Effector memory CD8-positive, alpha-beta T cell (primary cell): ENCODE results near the gene ST6GAL2.

ENCODE experiments used
- ATAC-seq: fragments of 150-1000 bp; cut with Tn5 transposase; replicated peaks from 2 replicates; pipeline ENCODE4 v1.10.0; 2021; ENCODE audit warnings: mild to moderate bottlenecking, moderate library complexity
- DNase-seq, 3 experiments: peaks; one replicate each; pipeline ENCODE4 v3.0.0; 2021
- H3K27ac Mint-ChIP-seq, 2 donors: one replicate each; pipeline ENCODE4 v1.8.0; 2022; ENCODE audit warnings: mild to moderate bottlenecking in 2 of 2, mixed read lengths in 2 of 2, moderate library complexity in 2 of 2
- H3K27me3 Mint-ChIP-seq, 2 donors: one replicate each; pipeline ENCODE4 v1.8.0; 2022; ENCODE audit warnings: mixed read lengths in 2 of 2
- H3K36me3 Mint-ChIP-seq: one replicate; pipeline ENCODE4 v1.8.0; 2022; ENCODE audit warnings: mild to moderate bottlenecking, moderate library complexity, mixed read lengths; ENCODE audit not compliant: insufficient read depth
- H3K4me1 Mint-ChIP-seq, 2 donors: one replicate each; pipeline ENCODE4 v1.8.0; 2022; ENCODE audit warnings: low read depth in 2 of 2, mixed read lengths in 2 of 2
- H3K4me3 Mint-ChIP-seq, 2 donors: one replicate each; pipeline ENCODE4 v1.8.0; 2022; ENCODE audit warnings: mild to moderate bottlenecking in 2 of 2, mixed read lengths in 2 of 2, moderate library complexity in 2 of 2
- H3K9me3 Mint-ChIP-seq, 2 donors: one replicate each; pipeline ENCODE4 v1.8.0; 2022; ENCODE audit warnings: mixed read lengths in 2 of 2

Gene ST6GAL2

DNA sequence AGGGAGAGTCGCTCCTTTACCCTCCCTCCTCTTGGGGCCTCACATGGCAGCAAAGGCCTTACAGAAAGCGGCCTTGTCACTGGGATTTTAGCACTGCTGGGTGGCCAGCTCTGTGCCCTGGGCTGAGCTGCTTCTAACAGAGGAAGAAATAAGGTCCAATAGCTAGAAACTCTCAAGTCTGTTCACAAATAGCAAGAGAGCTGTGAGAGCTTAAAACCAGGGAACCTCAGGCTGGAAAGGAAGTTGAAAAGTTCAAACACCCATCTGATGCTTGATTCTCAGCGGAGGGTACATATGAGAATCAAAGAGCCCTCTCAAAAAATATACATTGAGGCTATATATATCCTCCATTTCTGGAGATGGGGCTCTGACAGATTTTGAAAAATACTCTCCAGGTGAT, 54.7 kb downstream of the ST6GAL2 start:
- no peaks in the 10 kb centered on the region for H3K36me3 Mint-ChIP-seq
- no peaks in the 10 kb centered on the region for H3K27me3 Mint-ChIP-seq
- H3K4me3 Mint-ChIP-seq = no peak overlapping the region
- H3K9me3 Mint-ChIP-seq = peaks cover 0 to 5% of the 10 kb centered on the region in 2 donors
- H3K4me1 Mint-ChIP-seq = no peaks in the 10 kb centered on the region
- DNase-seq = no peak
- no peak for ATAC-seq
- H3K27ac Mint-ChIP-seq = no peak overlapping the region

DNA sequence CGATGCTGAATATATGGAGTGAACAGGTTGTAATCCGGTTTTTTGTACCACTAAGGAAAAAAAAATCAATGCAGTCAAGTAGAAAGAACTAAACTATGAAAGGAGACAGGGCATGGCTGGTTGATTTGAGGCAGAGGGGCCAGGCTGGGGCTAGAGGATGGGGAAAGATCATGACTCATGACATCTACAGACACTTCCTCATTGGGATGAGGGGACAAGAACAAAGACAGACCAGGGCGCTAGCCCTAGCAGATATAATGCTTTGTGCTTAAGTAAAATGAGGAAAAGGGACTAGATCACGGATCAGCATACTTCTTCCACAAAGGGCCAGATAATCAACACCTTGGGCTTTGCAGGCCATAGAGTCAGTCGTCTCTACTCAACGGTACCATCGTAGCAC, 55.8 kb downstream of the ST6GAL2 start:
- Mint-ChIP-seq H3K36me3 (no peaks in the 10 kb centered on the region), H3K27ac (no peak overlapping the region), H3K27me3 (no peaks in the 10 kb centered on the region), H3K4me1 (no peaks in the 10 kb centered on the region), H3K4me3 (no peak overlapping the region), H3K9me3 (peaks cover 3 to 6% of the 10 kb centered on the region in 2 donors)
- ATAC-seq = no peak
- no peak for DNase-seq

DNA sequence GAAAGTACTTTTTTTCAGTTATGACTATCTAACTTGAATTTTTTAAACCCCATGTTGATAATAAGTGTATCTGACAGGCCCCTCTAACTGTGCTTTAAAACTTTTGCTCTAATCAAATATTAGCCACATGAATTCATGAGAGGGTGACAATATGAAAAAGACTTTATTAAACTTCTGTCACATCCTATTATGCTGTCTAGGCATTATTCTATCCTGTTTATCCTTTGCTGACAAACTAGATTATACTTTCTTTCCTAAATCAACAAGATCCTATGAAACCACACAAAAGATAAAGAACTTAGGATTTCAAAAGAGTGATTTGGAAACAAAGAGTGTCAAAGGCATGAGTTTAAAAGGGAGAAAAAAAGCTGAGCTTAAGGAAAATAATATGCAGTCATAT, 57.8 kb downstream of the ST6GAL2 start:
- Mint-ChIP-seq H3K9me3 (peaks cover 7 to 8% of the 10 kb centered on the region in 2 donors), H3K4me3 (no peak overlapping the region), H3K36me3 (no peaks in the 10 kb centered on the region), H3K27ac (no peak overlapping the region), H3K27me3 (no peaks in the 10 kb centered on the region), H3K4me1 (no peaks in the 10 kb centered on the region)
- DNase-seq (no peak), ATAC-seq (no peak)

DNA sequence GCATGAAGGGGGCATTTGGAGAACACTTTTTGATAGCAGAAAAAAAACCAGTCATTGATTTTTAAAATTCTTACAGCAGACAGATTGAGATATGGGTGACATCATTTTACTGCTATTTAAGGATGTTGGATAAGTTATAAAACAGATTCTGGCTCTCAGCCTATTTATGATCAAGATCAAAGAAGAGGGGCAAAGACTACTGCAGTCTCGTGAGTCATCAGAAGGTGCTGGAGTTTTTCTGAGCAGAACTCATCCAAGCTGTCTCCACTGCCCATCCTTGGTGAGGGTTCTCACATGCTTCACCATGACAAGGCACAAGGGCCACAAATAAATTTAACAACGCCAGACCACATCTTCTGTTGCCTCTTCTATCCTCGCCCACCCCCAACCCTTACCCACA, 58.8 kb downstream of the ST6GAL2 start:
- H3K4me1 Mint-ChIP-seq = no peaks in the 10 kb centered on the region
- no peaks in the 10 kb centered on the region for H3K36me3 Mint-ChIP-seq
- H3K4me3 Mint-ChIP-seq = no peak overlapping the region
- DNase-seq (no peak), ATAC-seq (no peak)
- peaks cover 7 to 8% of the 10 kb centered on the region in 2 donors for H3K9me3 Mint-ChIP-seq
- no peak overlapping the region for H3K27ac Mint-ChIP-seq
- no peaks in the 10 kb centered on the region for H3K27me3 Mint-ChIP-seq

DNA sequence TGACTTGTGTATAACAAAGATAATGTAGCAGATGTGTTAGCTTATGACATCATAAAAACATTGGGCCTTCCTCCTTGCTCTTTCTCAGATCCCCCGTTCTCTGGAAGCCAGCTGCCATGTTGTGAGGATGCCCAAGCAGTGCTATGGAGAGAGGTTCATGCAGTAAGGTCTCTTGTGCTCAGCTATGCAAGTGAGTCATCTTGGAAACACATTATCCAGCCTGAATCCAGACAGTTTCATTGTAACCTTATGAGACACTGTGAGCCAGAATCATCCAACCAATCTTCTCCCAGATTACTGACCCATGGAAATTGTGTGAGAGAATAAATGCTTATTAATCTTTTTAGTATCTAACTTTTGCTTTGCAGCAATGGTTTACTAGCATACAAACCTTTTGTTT, 60.8 kb downstream of the ST6GAL2 start:
- H3K36me3 Mint-ChIP-seq = no peaks in the 10 kb centered on the region
- H3K9me3 Mint-ChIP-seq = peaks cover 6 to 9% of the 10 kb centered on the region in 2 donors
- H3K27ac Mint-ChIP-seq = no peak overlapping the region
- ATAC-seq (no peak), DNase-seq (no peak)
- no peaks in the 10 kb centered on the region for H3K4me1 Mint-ChIP-seq
- H3K27me3 Mint-ChIP-seq = no peaks in the 10 kb centered on the region
- no peak overlapping the region for H3K4me3 Mint-ChIP-seq

DNA sequence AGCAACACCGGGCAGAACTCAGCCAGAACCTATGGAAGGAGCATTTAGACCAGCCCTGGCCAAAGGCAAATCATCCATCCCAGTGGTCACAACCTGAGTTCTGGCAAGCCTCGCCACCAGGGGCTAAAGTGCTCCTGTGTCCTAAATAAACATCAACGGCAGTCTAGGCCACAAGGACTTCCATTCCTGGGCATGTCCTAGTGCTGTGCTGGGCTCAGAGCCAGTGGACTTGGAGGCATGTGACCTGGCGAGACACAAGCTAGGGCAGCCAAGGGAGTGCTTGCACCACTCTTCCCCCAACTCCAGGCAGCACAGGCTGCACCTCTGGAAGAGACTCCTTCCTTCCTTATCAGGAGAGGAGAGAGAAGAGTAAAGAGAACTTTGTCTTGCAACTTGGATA, 69.0 kb downstream of the ST6GAL2 start:
- H3K4me3 Mint-ChIP-seq = no peak overlapping the region
- peaks cover 0 to 16% of the 10 kb centered on the region in 2 donors for H3K9me3 Mint-ChIP-seq
- DNase-seq = no peak
- no peak for ATAC-seq
- H3K4me1 Mint-ChIP-seq = no peaks in the 10 kb centered on the region
- no peaks in the 10 kb centered on the region for H3K27me3 Mint-ChIP-seq
- no peak overlapping the region for H3K27ac Mint-ChIP-seq
- H3K36me3 Mint-ChIP-seq = no peaks in the 10 kb centered on the region

DNA sequence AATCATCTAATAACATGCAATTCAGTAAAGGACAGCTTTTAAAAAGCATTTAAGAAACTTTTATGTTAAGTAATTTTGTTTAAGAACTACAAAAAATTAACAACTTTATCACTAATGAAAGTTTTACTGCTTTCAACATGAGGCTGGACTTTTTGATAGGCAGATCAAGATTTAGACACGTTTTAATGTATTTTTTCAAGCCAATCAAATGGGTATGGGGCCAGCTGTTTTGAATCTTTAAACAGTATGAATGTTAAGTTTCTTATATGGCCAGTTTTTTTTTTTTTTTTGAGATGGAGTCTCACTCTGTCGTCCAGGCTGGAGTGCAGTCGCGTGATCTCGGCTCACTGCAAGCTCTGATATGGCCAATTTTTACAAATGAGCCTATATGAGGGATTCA, 73.1 kb downstream of the ST6GAL2 start:
- DNase-seq (no peak), ATAC-seq (no peak)
- H3K4me3 Mint-ChIP-seq = no peak overlapping the region
- no peaks in the 10 kb centered on the region for H3K4me1 Mint-ChIP-seq
- H3K27me3 Mint-ChIP-seq = no peaks in the 10 kb centered on the region
- H3K27ac Mint-ChIP-seq = no peak overlapping the region
- no peaks in the 10 kb centered on the region for H3K9me3 Mint-ChIP-seq
- H3K36me3 Mint-ChIP-seq = no peaks in the 10 kb centered on the region

DNA sequence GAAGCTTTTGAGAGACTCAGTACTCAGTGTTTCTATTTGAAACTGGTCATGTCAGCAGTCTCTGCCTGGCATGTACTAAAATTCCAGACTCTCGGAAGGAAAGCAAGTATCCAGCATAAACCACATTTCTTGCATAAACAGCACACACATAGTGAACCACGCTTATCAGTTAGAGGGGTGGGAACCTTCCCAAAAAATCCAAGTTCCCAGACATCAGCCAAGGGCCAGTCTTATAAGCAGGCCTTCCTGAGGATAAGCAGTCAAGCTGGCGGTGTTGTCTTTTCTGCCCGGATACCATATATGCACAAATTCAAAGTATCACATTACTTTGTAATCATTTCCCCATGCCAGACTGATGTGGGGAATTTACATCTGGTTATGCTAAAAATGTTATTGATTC, 73.6 kb downstream of the ST6GAL2 start:
- no peaks in the 10 kb centered on the region for H3K36me3 Mint-ChIP-seq
- ATAC-seq = no peak

DNA sequence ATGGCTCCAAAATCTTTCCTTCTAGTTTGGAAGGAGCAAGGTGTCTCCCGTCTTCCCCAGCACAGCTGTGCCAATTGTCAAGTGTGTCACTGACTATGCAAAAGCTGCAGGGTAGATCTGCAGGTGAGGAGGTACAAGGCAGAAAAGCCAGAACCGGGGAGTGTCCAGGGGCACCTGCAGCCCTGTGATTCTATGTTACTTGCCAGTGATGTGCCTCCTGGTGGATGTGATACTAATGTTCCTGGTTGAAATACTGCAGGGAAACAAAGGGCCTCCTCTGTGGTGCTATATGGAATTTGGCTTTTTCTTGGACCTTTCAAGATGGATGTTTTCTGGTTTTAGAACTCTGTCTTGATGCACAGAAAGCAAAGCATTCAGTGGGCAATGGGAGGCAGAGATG, 80.3 kb downstream of the ST6GAL2 start:
- H3K4me1 Mint-ChIP-seq = no peaks in the 10 kb centered on the region
- peaks cover 0 to 1% of the 10 kb centered on the region in 2 donors for H3K9me3 Mint-ChIP-seq
- H3K4me3 Mint-ChIP-seq = no peak overlapping the region
- H3K27ac Mint-ChIP-seq = no peak overlapping the region
- H3K36me3 Mint-ChIP-seq = no peaks in the 10 kb centered on the region
- H3K27me3 Mint-ChIP-seq = no peaks in the 10 kb centered on the region
- ATAC-seq (no peak), DNase-seq (no peak)

More for the DNA sequence above, 73.6 kb downstream of the ST6GAL2 start:
- H3K27ac Mint-ChIP-seq = no peak overlapping the region
- H3K9me3 Mint-ChIP-seq = no peaks in the 10 kb centered on the region
- H3K27me3 Mint-ChIP-seq = no peaks in the 10 kb centered on the region
- DNase-seq = no peak
- H3K4me1 Mint-ChIP-seq = no peaks in the 10 kb centered on the region
- no peak overlapping the region for H3K4me3 Mint-ChIP-seq

DNA sequence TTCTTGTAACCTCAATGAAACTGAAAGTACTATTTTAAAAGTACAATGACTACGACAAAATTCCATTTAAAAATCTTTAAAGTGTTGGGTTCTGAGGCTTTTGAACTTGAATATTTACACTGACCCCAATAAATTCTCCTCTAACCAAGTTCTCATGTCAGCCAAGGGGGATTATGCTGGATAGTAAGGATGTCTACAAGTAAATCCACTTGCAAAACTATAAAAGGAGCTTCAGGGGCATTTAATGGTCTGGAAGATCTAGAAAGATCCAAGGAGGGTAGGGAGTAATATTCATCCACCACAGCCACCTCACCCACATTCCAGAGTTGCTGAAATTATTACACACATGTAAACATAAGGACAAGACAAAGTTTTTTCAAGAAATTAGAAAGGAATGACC, 81.8 kb downstream of the ST6GAL2 start:
- Mint-ChIP-seq H3K4me3 (no peak overlapping the region), H3K36me3 (no peaks in the 10 kb centered on the region), H3K27ac (no peak overlapping the region), H3K27me3 (no peaks in the 10 kb centered on the region), H3K9me3 (peaks cover 0 to 4% of the 10 kb centered on the region in 2 donors), H3K4me1 (no peaks in the 10 kb centered on the region)
- ATAC-seq (no peak), DNase-seq (no peak)

DNA sequence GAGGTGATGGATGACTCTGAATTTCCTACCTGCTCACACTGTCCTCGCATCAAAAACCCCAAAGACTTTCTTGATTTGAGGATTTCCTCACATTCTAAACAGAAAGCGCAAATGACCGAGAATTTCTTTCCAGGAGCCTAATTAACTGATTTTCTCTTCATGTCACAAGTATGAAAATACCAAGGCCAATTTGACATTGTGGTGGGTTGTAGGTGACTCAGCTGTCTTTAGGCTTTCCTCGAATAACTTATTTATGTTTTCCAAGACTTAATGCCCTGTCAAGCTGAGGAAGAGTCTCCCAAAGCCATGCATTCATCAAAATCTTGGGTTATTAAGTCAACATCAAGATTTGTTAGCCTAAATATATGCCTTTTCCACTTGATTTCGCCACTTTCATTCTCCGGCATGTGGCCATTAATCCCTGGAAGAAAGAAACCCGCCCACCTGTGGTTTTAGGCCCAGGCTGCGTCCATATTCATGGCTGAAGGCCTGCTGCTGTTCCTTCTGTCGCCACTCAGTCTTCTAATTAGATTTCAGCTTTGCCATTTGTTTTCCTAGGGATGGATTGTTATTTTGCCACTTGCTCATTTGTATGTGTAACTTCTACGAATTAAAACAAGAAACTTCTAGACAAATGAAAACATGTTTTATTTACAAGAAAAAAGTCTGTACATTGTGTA, 84.9 kb downstream of the ST6GAL2 start:
- no peak for ATAC-seq
- DNase-seq = no peak
- Mint-ChIP-seq H3K9me3 (peaks cover 0 to 4% of the 10 kb centered on the region in 2 donors), H3K4me3 (no peak overlapping the region), H3K36me3 (no peaks in the 10 kb centered on the region), H3K27ac (no peak overlapping the region), H3K27me3 (no peaks in the 10 kb centered on the region), H3K4me1 (no peaks in the 10 kb centered on the region)

DNA sequence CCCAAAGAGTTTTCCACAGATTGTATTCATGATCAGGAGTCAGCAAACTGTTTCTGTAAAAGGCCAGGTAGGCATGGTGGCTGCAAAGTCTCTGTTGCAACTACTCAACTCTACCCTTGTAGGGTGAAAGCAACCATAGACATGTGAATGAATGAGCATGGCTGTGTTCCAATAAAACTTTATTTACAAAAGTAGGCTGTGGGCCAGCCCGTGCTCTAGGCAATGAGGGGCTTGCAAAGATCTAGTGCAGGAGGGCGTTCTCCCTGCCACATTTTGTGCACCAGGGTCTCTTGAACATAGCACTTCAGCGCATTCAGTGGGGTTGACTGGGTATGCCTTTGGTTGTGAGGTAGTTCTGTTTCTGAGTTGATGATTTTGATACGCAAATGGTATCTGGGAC, 85.8 kb downstream of the ST6GAL2 start:
- H3K4me3 Mint-ChIP-seq = no peak overlapping the region
- peaks cover 0 to 4% of the 10 kb centered on the region in 2 donors for H3K9me3 Mint-ChIP-seq
- no peaks in the 10 kb centered on the region for H3K27me3 Mint-ChIP-seq
- ATAC-seq (no peak), DNase-seq (no peak)
- no peak overlapping the region for H3K27ac Mint-ChIP-seq
- no peaks in the 10 kb centered on the region for H3K4me1 Mint-ChIP-seq
- H3K36me3 Mint-ChIP-seq = no peaks in the 10 kb centered on the region

DNA sequence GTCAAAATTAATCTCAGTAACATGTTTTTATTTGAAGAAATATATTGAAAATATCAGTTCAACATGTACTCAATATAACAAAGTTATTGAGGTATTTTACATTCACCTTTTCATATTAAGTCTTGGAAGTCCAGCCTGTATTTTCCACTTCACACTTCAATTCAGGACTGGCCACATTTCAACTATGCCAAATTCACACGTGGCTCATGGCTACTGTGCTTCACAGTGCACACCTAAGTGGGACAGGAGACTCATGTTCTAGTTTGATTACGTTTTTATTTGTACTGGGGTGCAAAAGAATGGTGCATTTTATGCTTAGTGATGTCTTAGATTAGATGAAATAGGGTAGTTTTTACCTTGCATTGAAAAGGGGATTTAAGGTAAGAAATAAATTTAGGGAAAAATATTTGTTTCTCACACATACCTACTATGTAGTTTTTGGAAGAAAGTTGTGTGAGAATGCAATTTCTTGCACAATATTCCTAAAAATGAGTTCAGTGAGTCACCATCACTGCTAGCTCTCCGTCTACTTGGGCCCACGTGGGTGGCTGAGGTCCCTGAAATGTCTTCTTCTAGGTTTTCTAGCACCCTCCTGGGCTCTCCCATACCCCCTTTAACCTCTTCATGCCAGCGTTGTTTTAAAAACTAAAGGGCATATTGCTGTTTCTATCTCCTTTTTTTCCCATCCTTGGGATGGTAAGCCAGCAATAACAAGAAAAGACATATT, 87.0 kb downstream of the ST6GAL2 start:
- H3K36me3 Mint-ChIP-seq = no peaks in the 10 kb centered on the region
- H3K27me3 Mint-ChIP-seq = no peaks in the 10 kb centered on the region
- ATAC-seq (no peak), DNase-seq (no peak)
- H3K27ac Mint-ChIP-seq = no peak overlapping the region
- H3K4me3 Mint-ChIP-seq = no peak overlapping the region
- H3K4me1 Mint-ChIP-seq = no peaks in the 10 kb centered on the region
- peaks cover 0 to 4% of the 10 kb centered on the region in 2 donors for H3K9me3 Mint-ChIP-seq

DNA sequence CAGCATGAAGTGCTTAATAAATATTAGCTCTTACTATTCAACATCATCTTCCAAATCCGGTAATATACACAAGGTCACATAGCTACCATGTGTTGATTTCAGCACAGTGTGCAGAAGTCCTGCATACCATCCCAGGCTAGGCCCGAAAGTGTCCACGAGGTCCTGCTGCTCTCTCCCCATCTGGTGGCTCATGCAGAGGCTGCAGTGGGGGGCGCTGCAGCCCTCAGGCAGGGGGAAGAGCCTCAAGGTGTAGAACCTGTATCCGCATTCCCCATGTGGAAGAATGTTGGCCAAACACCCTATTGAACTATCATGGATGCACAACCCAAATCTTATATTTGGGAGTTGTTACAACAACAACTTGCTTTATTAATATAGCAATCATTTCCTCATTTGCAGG, 88.5 kb downstream of the ST6GAL2 start:
- no peak overlapping the region for H3K27ac Mint-ChIP-seq

More for the DNA sequence above, 88.5 kb downstream of the ST6GAL2 start:
- no peaks in the 10 kb centered on the region for H3K36me3 Mint-ChIP-seq
- H3K9me3 Mint-ChIP-seq = peaks cover 0 to 4% of the 10 kb centered on the region in 2 donors
- DNase-seq = no peak
- no peak overlapping the region for H3K4me3 Mint-ChIP-seq
- H3K27me3 Mint-ChIP-seq = no peaks in the 10 kb centered on the region
- no peaks in the 10 kb centered on the region for H3K4me1 Mint-ChIP-seq
- ATAC-seq = no peak
